ENCODE data around the gene SEMA4D. TPM values are rescaled to one million over a fixed set of nuclear protein-coding genes. Genes with fewer than 3 reads are reported as not detected.

Gene SEMA4D
- total RNA-seq, 1 donor from 2014 or later = 46.2 TPM

GRCh38 chr9:89357331-89358197 is 140.3 kb downstream of the SEMA4D start:
- no peaks in the 10 kb centered on the region for H3K27me3 ChIP-seq
- intact Hi-C loops (cut with DNase I) = no loop called here
- ATAC-seq (no peak), DNase-seq (no peak)
- no peak for TF ChIP-seq CTCF (IDR thresholded peaks at IDR 0.05)
- peaks cover 16% of the 10 kb centered on the region for H3K4me1 ChIP-seq
- no peak overlapping the region for H3K4me3 ChIP-seq
- H3K36me3 ChIP-seq = peaks cover 100% of the 10 kb centered on the region
- H3K9me3 ChIP-seq = no peaks in the 10 kb centered on the region
- H3K27ac ChIP-seq = peak overlapping the region; percentile 6

- ATAC-seq (no peak), DNase-seq (no peak)
- intact Hi-C loops (cut with DNase I) = no loop called here
- no peak for TF ChIP-seq CTCF (IDR thresholded peaks at IDR 0.05)
- H3K4me3 ChIP-seq = no peak overlapping the region
- H3K4me1 ChIP-seq = peaks cover 16% of the 10 kb centered on the region
- peaks cover 100% of the 10 kb centered on the region for H3K36me3 ChIP-seq
- H3K27ac ChIP-seq = no peak overlapping the region
- H3K9me3 ChIP-seq = no peaks in the 10 kb centered on the region
- H3K27me3 ChIP-seq = no peaks in the 10 kb centered on the region
These were observed 141.1 kb downstream of the SEMA4D start for GRCh38 chr9:89356782-89357181.

GRCh38 chr9:89354471-89354870 is 143.4 kb downstream of the SEMA4D start:
- ATAC-seq (no peak), DNase-seq (no peak)
- Histone ChIP-seq H3K27ac (no peak overlapping the region), H3K9me3 (no peaks in the 10 kb centered on the region), H3K4me1 (peaks cover 5% of the 10 kb centered on the region), H3K27me3 (no peaks in the 10 kb centered on the region), H3K4me3 (no peak overlapping the region), H3K36me3 (peaks cover 100% of the 10 kb centered on the region)
- intact Hi-C loops (cut with DNase I) = no loop called here
- no peak for TF ChIP-seq CTCF (IDR thresholded peaks at IDR 0.05)

- Histone ChIP-seq H3K4me1 (peaks cover 1% of the 10 kb centered on the region), H3K4me3 (no peak overlapping the region), H3K27ac (no peak overlapping the region), H3K9me3 (no peaks in the 10 kb centered on the region), H3K27me3 (no peaks in the 10 kb centered on the region), H3K36me3 (peaks cover 100% of the 10 kb centered on the region)
- DNase-seq (no peak), ATAC-seq (no peak)
- TF ChIP-seq CTCF (IDR thresholded peaks at IDR 0.05) = no peak
- intact Hi-C loops (cut with DNase I) = no loop called here
These were observed 143.9 kb downstream of the SEMA4D start for GRCh38 chr9:89353989-89354388.

- no peak for TF ChIP-seq CTCF (IDR thresholded peaks at IDR 0.05)
- ATAC-seq = no peak
- Histone ChIP-seq H3K9me3 (no peaks in the 10 kb centered on the region), H3K4me1 (no peaks in the 10 kb centered on the region), H3K4me3 (no peak overlapping the region), H3K27ac (no peak overlapping the region), H3K27me3 (no peaks in the 10 kb centered on the region), H3K36me3 (peaks cover 100% of the 10 kb centered on the region)
- no peak for DNase-seq
- intact Hi-C loops (cut with DNase I) = no loop called here
These were observed 144.9 kb downstream of the SEMA4D start for GRCh38 chr9:89352874-89353649.
